Limb (tissue), 2 donors: ENCODE measurements around the gene SESTD1.

ENCODE experiments used
- DNase-seq, 2 donors: peaks; one replicate each; pipeline ENCODE4 v3.0.0-alpha.2; 2016; ENCODE audit errors: extremely low spot score in 2 of 2

Gene SESTD1, protein sequence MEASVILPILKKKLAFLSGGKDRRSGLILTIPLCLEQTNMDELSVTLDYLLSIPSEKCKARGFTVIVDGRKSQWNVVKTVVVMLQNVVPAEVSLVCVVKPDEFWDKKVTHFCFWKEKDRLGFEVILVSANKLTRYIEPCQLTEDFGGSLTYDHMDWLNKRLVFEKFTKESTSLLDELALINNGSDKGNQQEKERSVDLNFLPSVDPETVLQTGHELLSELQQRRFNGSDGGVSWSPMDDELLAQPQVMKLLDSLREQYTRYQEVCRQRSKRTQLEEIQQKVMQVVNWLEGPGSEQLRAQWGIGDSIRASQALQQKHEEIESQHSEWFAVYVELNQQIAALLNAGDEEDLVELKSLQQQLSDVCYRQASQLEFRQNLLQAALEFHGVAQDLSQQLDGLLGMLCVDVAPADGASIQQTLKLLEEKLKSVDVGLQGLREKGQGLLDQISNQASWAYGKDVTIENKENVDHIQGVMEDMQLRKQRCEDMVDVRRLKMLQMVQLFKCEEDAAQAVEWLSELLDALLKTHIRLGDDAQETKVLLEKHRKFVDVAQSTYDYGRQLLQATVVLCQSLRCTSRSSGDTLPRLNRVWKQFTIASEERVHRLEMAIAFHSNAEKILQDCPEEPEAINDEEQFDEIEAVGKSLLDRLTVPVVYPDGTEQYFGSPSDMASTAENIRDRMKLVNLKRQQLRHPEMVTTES

DNA sequence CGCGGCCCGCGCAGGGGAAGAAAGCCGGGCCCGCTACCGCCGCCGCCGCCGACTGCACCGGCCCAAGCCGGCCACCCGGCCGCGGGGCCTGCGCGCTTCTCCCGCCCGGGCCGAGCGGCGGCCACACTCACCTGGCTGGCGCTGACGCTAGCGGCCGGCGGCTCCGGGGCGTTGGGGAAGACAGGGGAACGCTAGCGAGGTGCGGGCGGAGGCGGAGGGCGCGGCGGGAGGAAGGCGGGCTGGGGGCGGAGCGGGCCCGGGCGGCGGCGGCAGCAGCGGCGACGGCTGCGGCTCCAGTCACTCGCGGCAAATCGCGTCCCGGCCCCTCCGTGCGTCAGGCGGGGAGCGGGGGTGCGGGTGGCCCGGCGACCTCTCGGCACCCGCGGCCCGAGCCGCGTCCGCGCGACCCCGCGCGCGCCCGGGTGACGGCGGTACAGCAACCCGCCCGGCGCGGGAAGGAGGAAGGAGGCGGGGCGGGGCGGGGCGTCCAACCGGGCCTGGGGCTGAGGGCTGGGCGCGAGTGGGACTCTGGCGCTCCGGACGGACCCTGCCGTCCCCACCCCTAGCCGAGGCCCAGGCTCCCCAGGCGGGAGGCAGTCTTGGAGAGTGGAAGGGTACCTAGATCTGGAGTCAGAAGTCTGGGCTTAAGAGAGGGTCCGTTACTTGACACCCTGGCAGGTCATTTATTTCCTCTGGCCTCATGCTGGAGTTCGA lies at the start of gene SESTD1:
Gene SESTD1, minus strand, starts transcription at position 465 of the 714 bp plus-strand sequence. CDS start 72,991 bp downstream, outside the sequence.
- peak; percentile 42 to 89 for DNase-seq

DNA sequence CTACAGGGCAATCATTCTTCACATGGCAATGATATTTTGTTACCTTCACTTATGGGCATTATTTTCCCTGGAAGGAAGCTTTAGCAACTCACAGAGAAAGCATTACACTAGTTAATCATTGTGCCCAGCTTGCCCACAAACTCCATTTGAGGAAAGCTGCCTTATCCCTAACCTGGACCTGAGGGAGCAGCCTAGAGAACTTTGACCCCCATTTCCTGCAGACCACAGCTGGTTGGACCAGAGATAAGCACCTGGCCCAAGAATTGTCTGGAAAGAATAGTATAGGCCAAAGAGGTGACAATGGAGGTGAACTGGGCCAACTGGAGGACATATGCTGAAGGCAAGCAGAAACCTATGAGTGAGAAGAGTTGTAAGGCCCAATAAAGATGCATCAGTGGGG lies 48.4 kb upstream of the SESTD1 start:
- DNase-seq = no peak

DNA sequence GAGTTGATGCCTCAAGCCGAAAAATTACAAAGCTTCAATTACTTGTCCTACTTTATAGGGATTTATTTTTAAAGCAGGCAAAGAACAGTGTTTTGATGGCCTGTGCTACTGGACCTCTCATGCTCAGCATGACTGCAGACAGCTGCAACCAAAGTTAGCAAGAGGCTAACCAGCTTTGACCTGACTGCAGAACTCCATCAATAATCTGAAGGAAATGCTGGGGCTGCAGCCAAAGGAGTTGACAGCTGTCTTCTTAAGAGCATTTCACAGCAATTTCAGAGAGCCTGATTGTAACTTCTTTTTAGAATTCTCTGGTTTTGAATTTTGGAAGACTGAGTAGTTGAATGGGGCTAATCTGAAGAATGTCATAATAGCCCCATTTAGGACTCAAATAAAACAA lies 46.5 kb upstream of the SESTD1 start:
- DNase-seq = peak; percentile 32 to 63

DNA sequence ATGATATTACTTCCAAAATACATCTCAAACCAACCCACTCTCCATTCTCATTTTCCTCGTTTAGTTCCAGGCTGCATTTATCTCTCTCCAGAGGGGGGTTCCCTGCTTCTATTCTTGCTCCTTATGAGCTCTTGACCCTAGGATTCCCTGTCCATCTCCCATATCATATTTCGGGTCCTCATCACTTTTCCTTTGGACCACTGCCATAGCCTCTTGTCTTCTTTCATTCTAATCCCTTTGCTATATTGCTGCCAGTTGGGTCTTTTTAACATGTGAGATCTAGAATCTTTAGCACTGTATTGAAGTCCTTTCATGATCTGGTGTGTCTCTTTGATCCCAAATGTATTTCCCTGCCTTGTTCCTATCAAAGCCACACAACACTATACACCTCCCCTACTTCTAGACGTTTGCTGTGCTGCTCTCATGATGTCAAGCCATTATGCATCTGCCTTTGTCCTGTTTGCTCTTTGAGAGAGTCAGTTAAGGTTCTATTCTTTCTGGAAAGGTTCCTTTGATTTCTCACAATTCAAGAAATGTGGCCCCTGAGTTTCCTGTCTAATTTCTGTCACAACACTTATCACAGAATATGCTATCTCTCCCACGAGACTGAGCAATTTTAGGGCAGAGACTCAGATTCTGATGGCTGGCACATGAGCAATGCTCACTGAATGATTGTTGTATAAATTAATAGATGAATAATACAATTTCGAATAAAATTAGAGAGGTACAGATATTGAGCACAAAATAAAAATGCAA lies 43.2 kb upstream of the SESTD1 start:
- no peak for DNase-seq

DNA sequence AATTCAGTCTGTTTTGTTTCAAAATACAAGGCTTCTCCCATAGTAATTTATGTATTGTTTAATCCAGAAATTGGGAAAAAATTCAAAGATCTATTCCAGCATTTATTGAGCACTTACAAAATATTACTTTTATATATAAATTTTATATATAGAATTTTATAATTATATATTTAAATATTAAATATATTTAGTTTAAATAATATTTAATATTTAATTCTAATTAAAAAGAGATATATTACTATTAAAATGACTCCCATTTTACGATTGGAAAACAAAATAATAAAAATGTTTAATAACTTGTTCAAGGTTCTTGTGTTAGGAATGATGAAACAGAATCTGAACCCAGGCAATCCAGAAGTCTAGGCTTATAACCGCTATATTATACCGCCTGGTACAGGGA lies 40.5 kb upstream of the SESTD1 start:
- DNase-seq = no peak

DNA sequence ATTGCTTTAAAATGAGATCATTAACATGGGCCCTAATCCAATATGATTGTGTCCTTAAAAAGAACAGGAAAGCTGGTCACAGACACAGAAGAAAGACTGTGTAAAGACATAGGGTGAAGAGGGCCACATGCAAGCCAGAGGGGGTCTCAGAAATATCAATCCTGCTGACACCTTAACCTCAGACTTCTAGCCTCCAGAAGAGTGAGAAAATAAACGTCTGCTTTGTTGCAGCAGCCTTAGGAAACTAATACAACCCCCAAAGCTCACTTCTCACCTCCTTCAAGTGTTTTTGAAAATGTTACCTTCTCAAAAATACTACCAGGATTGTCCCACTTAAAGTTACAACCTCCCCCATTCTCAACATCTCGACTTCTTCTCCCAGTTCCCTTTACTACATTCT lies 39.8 kb upstream of the SESTD1 start:
- no peak for DNase-seq

DNA sequence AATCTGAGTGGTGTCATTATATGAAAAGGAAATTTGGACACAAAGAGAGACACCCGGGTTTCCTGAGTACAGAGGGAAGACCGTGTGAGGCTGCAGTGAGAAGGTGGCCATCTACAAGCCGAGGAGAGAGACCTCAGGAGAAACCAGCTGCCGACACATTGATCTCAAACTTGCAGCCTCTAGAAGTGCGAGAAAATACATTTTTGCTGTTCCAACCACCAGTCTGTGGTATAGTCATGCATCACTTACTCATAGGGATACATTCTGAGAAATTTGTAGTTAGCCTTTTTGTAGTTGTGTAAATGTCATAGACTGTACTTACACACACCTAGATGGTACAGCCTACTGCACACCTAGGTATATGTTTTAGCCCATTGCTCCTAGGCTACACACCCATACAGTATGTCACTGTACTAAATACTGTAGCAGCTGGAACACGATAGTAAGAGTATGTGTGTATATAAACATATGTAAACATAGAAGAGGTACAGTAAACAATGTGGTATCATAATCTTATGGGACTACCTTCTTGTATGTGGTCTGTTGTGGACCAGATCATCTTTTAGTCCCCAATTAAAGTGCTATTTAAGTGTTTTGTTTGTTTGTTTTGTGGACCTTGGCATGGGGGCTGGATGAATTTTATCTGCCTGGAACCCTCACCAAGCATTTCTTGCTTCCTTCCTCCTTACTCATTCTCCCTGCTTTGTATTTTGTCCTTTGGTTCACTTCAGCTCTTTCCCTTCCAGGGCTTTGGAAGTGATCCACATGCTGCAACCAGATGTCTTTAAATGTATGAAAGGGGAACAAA lies 38.3 kb upstream of the SESTD1 start:
- peak in 1 of 2 donors; percentile 21 for DNase-seq

DNA sequence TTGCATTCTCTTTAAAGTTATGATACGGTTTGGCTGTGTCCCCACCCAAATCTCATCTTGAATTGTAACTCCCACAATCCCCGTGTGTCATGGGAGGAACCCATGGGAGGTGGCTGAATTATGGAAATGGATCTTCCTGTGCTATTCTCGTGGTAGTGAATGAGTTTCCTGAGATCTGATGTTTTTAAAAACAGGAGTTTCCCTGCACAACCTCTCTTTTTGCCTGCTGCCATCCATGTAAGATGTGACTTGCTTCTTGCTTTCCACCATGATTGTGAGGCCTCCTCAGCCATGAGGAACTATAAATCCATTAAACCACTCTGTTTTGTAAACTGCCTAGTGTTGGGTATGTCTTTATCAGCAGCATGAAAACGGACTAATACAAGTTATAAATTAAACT lies 37.5 kb upstream of the SESTD1 start:
- DNase-seq = no peak

DNA sequence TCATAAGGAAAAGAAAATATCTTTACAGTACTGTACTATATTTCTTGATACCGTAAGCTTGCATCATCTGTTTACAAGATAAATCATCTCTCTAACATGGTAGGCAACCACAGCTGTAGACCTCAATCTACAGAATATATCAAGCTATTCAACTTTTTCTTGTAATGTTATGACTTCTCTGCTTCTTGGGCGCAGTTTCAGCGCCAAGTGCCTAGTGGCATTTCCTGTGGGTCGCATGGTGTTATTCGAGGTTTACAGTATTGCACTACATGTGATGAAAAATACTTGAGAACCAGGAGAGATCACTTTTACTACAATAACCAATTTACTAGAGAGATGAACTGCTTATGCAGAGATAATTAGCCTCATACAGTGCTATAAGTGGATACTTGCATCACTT lies 34.0 kb upstream of the SESTD1 start:
- no peak for DNase-seq

DNA sequence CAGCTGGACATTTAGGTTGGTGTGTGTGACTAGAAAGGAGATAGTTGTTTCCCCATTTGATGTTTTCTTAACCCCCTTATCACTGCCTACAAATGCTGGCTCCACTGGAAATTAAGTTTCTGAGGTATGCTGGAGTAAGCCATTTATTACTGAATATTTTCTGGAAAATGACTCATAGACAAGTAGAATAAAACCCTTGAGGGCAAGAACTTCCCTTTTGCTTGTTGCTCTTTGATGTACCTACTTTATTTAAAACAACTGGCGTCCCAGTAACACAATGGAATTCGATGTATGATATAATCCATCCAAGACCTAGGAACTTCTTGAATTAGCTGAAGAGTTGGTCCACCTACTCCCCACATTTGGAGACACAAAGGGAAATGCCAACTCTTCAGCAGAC lies 33.3 kb upstream of the SESTD1 start:
- no peak for DNase-seq

DNA sequence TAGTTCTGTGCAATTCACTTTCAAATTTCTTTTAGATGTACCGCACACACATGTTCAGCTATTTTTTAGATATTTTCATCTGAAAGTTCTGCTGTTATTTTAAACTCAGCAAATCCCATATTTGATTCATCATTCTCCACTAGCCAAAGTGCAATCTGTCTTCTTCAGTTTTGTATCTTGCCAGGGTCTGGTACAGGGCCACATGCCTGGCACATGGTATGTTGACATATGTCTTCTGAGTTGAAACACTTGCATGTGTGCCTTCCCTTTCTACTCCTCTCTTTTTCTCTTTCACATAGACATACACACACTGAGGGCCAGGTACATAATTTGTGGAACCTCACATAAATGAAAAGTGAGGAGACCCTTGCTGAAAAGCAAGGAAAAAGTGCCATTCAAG lies 25.7 kb upstream of the SESTD1 start:
- no peak for DNase-seq

DNA sequence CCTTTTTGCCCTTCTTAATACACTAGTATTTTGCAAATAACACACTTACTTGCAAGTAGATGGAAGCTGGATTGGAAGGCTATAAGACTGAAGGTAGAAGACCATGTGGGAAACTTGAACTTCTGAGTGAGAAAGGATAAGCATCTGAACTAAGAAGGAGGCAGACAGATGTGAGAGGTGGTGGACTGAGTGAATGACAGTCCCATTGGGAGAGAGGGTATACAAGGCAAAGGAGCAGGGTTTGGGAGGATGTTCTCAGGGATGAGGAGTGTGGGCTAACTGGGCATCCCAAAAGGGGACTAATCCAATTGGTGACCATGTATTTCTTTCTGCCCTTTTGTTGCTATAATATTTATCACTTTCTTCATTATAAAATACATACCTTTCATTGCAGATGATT lies 20.4 kb upstream of the SESTD1 start:
- DNase-seq = no peak

DNA sequence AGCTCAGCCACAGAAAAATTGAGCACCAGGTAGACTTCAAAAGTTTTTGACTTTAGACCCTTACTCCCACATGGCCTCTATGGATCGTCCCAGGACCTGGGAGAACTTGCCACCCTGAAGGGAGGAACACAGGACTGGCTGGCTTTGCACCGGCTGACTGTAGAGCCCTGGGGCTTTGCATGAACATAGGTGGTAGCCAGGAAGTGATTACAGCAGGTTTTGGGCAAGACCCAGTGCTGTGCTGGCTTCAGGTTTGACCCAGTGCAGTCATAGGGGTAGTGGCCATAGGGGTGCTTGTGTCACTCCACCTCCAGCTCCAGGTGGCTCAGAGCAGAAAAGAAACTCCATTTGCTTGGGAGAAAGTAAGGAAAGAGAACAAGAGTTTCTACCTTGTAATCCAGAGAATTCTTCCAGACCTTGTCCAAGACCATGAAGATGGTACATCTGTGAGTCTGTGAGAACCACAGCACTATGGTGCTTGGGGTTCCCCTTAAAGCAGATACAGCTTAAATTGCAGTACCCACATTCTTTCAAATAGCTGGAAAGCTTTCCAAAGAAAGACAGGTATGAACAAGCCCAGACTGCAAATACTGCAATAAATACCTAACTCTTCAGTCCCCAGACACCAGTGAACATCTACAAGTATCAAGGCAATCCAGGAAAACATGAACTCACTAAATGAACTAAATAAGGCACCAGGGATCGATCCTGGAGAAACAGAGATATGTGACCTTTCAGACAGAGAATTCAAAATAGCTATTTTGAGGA lies 13.0 kb upstream of the SESTD1 start:
- no peak for DNase-seq

DNA sequence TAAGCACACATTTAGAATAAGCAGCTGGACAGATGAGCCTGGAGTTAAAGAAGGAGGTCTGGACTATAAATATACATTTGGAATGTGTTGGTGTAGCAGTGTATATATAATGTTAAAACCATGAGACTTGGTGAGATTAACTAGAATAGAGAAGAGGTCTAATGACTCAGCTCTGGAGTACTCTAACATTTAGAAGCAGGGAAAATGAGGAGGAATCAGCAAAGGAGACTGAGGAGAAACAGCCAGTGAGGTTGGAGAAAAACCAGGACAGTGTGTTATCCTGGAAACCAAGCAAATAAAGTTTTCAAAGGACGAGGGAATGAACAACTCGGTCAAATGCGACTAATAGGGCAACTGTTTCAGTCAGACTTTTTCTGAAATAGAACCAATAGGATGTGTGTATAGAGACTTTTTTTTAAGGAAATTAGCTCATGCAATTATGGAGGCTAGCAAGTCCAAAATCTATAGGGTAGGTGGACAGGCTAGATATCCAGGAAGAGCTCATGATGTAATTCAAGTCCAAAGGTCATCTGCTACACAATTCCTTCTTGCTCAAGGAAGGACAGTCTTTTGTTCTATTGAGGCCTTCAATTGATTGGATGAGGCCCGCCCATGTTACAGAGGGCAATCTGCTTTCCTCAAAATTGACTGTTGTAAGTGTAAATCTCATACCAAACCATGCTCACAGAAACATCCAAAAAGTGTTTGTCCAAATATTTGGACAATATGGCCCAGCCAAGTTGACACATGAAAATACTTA lies 10.8 kb upstream of the SESTD1 start:
- peak in 1 of 2 donors; percentile 22 for DNase-seq

DNA sequence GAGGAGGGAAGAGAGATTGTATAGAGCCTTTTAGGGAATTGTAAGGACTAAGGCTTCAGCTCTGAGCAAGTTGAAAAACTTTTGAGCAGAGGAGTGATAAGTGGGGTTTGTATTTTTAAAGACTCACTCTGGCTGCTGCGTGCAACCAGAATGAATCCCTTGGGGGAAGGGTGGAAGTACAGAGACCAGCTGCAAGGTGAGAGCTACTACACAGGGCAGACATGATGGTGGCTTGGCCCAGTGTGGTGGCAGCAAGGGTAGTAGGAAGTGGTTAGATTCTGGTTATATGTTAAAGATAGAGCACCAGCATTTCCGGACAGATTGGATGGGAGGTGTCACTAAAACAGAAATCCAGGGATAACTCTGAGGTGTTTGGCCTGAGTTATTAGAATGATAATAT lies 10.1 kb upstream of the SESTD1 start:
- no peak for DNase-seq

DNA sequence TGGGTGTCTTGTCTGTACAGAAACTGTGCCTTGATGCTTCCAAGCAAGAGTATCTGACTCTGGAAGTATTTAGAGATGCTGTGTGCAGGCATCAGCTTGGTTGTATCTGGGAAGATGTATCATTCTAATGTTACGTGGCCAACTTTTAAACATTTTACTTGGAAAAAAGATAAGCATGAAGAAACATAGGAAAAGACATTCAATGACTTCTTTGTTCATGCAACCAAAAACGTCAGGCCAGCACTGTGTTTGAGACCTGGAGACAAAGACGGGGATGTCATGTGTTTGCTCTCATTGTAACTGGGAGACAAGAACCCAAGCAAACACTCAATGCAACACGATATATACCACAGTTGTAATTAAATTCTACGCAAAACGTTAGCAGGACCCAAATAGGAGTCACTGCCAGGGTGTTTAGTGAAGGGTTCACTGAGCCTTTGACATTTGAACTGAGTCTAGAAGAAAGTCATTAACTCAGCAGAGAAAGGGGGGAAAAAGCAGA lies 8.9 kb upstream of the SESTD1 start:
- no peak for DNase-seq

DNA sequence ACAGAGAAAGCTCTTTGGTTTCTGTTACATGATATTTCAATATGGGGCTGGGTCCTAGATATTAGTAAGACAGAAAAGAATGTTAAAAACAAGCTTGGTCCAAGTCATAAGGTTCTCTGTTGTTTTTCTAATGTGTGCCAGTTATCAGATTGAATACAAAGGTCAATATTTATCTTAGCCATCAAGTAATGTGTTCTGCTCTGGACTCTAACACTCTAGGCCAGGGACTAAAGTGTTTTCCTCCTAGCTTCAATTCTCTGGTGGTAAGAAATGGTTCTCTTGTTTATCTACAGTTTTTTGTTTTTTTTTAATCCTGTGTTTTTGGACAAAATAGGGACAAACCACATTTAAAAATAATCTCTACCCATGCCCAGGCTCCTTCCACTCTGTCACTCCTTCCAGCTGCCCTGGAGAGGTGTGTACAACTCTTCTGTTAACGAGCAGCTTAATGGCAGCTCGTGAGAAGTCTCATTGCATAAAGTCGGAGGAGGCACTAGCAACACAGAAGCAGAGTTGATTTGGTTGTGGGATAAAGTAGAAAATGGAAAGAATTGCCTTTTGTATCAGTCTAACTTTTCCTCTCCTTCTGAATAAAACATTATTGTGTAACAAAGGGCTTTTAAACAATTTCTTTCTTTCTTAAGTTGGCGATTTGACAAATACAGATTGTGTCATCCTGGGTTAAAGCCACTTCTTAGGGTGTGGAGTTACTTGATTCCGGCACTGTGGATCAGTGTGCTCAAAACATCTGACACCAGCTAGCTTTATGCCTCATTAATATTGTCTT lies 8.0 kb upstream of the SESTD1 start:
- no peak for DNase-seq

DNA sequence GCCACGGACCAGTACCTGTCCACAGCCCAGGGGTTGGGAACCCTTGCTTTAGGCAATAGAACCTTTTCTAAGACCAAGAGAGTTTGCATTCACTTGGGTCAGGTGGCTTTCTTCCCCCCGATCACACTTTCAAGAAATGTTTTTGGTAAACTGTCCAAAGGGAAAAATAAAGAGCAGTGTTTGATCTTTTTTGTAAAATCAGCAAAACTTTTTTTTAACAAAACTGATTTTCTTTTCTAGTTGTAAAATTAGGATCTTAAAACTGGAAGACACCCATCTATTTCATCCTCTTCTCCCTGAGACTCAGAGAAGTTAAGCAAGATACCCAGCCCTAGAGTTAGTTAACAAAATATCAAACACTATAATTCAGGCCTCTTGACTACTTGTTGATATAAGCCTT lies 6.1 kb upstream of the SESTD1 start:
- DNase-seq = no peak
